Measurements from ENCODE around the gene IFIT3. TPM values are rescaled to one million over a fixed set of nuclear protein-coding genes. Genes with fewer than 3 reads are reported as not detected.

Gene IFIT3
- total RNA-seq, 1 donor from 2014 or later, result not detected

DNA sequence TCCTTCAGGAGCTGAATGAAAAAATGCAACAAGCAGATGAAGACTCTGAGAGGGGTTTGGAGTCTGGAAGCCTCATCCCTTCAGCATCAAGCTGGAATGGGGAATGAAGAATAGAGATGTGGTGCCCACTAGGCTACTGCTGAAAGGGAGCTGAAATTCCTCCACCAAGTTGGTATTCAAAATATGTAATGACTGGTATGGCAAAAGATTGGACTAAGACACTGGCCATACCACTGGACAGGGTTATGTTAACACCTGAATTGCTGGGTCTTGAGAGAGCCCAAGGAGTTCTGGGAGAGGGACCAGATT is 20.6 kb upstream of the IFIT3 start:
- TF ChIP-seq EZH2phosphoT487 (IDR thresholded peaks at IDR 0.05) (no peak), EZH2 (IDR thresholded peaks at IDR 0.05) (no peak)
- TF ChIP-seq, protein P1, sequence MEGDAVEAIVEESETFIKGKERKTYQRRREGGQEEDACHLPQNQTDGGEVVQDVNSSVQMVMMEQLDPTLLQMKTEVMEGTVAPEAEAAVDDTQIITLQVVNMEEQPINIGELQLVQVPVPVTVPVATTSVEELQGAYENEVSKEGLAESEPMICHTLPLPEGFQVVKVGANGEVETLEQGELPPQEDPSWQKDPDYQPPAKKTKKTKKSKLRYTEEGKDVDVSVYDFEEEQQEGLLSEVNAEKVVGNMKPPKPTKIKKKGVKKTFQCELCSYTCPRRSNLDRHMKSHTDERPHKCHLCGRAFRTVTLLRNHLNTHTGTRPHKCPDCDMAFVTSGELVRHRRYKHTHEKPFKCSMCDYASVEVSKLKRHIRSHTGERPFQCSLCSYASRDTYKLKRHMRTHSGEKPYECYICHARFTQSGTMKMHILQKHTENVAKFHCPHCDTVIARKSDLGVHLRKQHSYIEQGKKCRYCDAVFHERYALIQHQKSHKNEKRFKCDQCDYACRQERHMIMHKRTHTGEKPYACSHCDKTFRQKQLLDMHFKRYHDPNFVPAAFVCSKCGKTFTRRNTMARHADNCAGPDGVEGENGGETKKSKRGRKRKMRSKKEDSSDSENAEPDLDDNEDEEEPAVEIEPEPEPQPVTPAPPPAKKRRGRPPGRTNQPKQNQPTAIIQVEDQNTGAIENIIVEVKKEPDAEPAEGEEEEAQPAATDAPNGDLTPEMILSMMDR (IDR thresholded peaks at IDR 0.05), result no peak
- H3K79me2 ChIP-seq (ENCODE audit: low read depth), result no peaks in the 10 kb centered on the region
- H3F3A ChIP-seq (ENCODE audit: low read depth), result no peaks in the 10 kb centered on the region
- H3K27ac ChIP-seq, result no peak overlapping the region
- Mint-ChIP-seq H3K4me1 (peaks cover 1% of the 10 kb centered on the region), H3K27me3 (ENCODE audit: insufficient read depth, low read depth) (no peaks in the 10 kb centered on the region), H3K36me3 (no peaks in the 10 kb centered on the region), H3K9me3 (no peaks in the 10 kb centered on the region), H3K27ac (no peak overlapping the region), H3K4me3 (no peak overlapping the region)
- H3K9me3 ChIP-seq (ENCODE audit: low read depth), result no peaks in the 10 kb centered on the region
- H3K4me1 ChIP-seq, result no peaks in the 10 kb centered on the region
- no peak overlapping the region for H3K4me3 ChIP-seq
- H3K36me3 ChIP-seq, result no peaks in the 10 kb centered on the region
- H3K4me2 ChIP-seq, result no peak overlapping the region
- H2AFZ ChIP-seq (replicated peaks), result no peak overlapping the region
- H3K9ac ChIP-seq, result no peak overlapping the region
- H4K20me1 ChIP-seq (ENCODE audit: low read depth), result no peaks in the 10 kb centered on the region
- DNase-seq (ENCODE audit: low spot score), result no peak
- no peaks in the 10 kb centered on the region for H3K27me3 ChIP-seq

- TF ChIP-seq EZH2phosphoT487 (IDR thresholded peaks at IDR 0.05) (no peak), EZH2 (IDR thresholded peaks at IDR 0.05) (no peak)
- TF ChIP-seq, protein P1 (IDR thresholded peaks at IDR 0.05), result no peak
- H3K36me3 Mint-ChIP-seq, result no peaks in the 10 kb centered on the region
- Histone ChIP-seq H3K4me1 (no peaks in the 10 kb centered on the region), H3K4me3 (no peak overlapping the region), H3F3A (ENCODE audit: low read depth) (no peaks in the 10 kb centered on the region), H3K79me2 (ENCODE audit: low read depth) (no peaks in the 10 kb centered on the region), H3K27ac (no peak overlapping the region), H3K36me3 (no peaks in the 10 kb centered on the region), H2AFZ (replicated peaks) (no peak overlapping the region), H3K9ac (no peak overlapping the region), H4K20me1 (ENCODE audit: low read depth) (no peaks in the 10 kb centered on the region), H3K4me2 (no peak overlapping the region), H3K27me3 (no peaks in the 10 kb centered on the region), H3K9me3 (ENCODE audit: low read depth) (no peaks in the 10 kb centered on the region)
- DNase-seq (ENCODE audit: low spot score), result no peak
- H3K4me3 Mint-ChIP-seq, result no peak overlapping the region
- no peak overlapping the region for H3K27ac Mint-ChIP-seq
- no peaks in the 10 kb centered on the region for H3K27me3 Mint-ChIP-seq (ENCODE audit: insufficient read depth, low read depth)
- H3K4me1 Mint-ChIP-seq, result no peaks in the 10 kb centered on the region
- no peaks in the 10 kb centered on the region for H3K9me3 Mint-ChIP-seq
These were observed 19.5 kb upstream of the IFIT3 start for GRCh38 chr10:89308266-89308665.

DNA sequence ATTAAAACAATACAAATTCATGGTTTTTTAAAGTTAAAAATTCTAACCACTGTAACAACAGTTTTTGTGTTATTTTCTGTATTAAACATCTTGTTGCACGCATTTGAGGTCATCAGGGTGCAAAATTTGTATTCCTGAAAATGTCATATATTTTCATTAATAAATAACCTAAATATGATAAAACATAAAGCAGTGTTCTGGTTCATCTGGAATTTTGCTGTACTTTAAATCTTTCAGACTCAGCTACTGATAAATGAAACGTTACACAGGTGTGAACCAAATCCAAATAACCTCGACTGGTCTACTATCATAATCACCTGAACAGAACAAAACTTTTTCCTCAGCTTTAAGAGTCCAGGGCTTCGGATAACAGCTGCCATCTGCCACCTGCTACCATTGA is 19.1 kb upstream of the IFIT3 start:
- no peaks in the 10 kb centered on the region for H3F3A ChIP-seq (ENCODE audit: low read depth)
- H3K27ac Mint-ChIP-seq, result no peak overlapping the region

More for the DNA sequence above, 19.1 kb upstream of the IFIT3 start:
- no peaks in the 10 kb centered on the region for H4K20me1 ChIP-seq (ENCODE audit: low read depth)
- no peak overlapping the region for H3K27ac ChIP-seq
- no peak overlapping the region for H3K4me3 Mint-ChIP-seq
- no peaks in the 10 kb centered on the region for H3K9me3 ChIP-seq (ENCODE audit: low read depth)
- H3K4me3 ChIP-seq, result no peak overlapping the region
- H3K36me3 ChIP-seq, result no peaks in the 10 kb centered on the region
- no peaks in the 10 kb centered on the region for H3K36me3 Mint-ChIP-seq
- no peaks in the 10 kb centered on the region for H3K27me3 Mint-ChIP-seq (ENCODE audit: insufficient read depth, low read depth)
- H3K9ac ChIP-seq, result no peak overlapping the region
- no peak overlapping the region for H2AFZ ChIP-seq (replicated peaks)
- TF ChIP-seq, protein P1 (IDR thresholded peaks at IDR 0.05), result no peak
- TF ChIP-seq EZH2 (IDR thresholded peaks at IDR 0.05) (no peak), EZH2phosphoT487 (IDR thresholded peaks at IDR 0.05) (no peak)
- no peaks in the 10 kb centered on the region for H3K27me3 ChIP-seq
- no peaks in the 10 kb centered on the region for H3K4me1 Mint-ChIP-seq
- H3K4me1 ChIP-seq, result no peaks in the 10 kb centered on the region
- H3K79me2 ChIP-seq (ENCODE audit: low read depth), result no peaks in the 10 kb centered on the region
- no peak for DNase-seq (ENCODE audit: low spot score)
- no peaks in the 10 kb centered on the region for H3K9me3 Mint-ChIP-seq
- H3K4me2 ChIP-seq, result no peak overlapping the region

Measured in neural progenitor cell (in vitro differentiated cells).